HCT116 (cell line): ENCODE measurements around the gene PFKM. TPM values are rescaled to one million over a fixed set of nuclear protein-coding genes. Genes with fewer than 3 reads are reported as not detected.

Experiments used
- ATAC-seq: fragments of 200-7000 bp; cut with Tn5 transposase; 2 replicates; pipeline ENCODE4 v1.9.1; 2020; ENCODE audit warnings: mild to moderate bottlenecking, moderate library complexity
- BruUV-seq: library from RNA; stranded (reverse); fragments of 400-500 nt; replicated peaks from 2 replicates; lab custom pipeline; 2021; lab: Mats Ljungman, UMichigan
- CTCF ChIA-PET: fragments of 300-600 bp; sonication (Branson Sonifier 250); formaldehyde crosslinking; loops from one replicate; lab custom pipeline; 2021; ENCODE audit warnings: antibody characterized with exemption; lab: Charles Lee
- POLR2A ChIA-PET: fragments of 300-600, 350-600 bp; sonication (Branson Sonifier 250); formaldehyde crosslinking; loops from one replicate; lab custom pipeline; 2021; ENCODE audit warnings: antibody characterized with exemption; lab: Charles Lee
- RAD21 ChIA-PET, 2 experiments: fragments of 300-600 bp; sonication (Branson Sonifier 250); formaldehyde crosslinking; loops; one replicate each; lab custom pipeline; 2023; ENCODE audit warnings: low total read pairs in 2 of 2; ENCODE audit not compliant: uncharacterized antibody in 2 of 2, unreplicated experiment in 2 of 2, low non-redundant PET in 1 of 2; lab: Charles Lee
- DNase-seq: peaks from one replicate; pipeline ENCODE4 v3.0.0-alpha.2; 2010; ENCODE audit warnings: low read depth, low spot score
- H2AFZ ChIP-seq: fragments of 200-600 bp; shearing (Covaris generic), sonication (generic); 2 replicates; pipeline ENCODE4 v1.6.1; 2017; ENCODE audit warnings: low read depth, mixed run types, mixed read lengths, antibody characterized with exemption, low read length; ENCODE audit not compliant: poor library complexity, severe bottlenecking
- H3K27ac ChIP-seq: 2 replicates; pipeline ENCODE4 v1.5.1; 2012; ENCODE audit warnings: low read depth, low read length
- H3K27me3 ChIP-seq: fragments of 200-600 bp; sonication (generic); 2 replicates; pipeline ENCODE4 v1.6.1; 2016; ENCODE audit warnings: mixed run types, low read length, mixed read lengths; ENCODE audit not compliant: insufficient read depth
- H3K36me3 ChIP-seq, 2 experiments: fragments of 200-500 bp in 1 of 2; fragments of 200-600 bp in 1 of 2; sonication (Bioruptor generic) in 1 of 2; sonication (generic) in 1 of 2; 2 replicates each; pipeline versions ENCODE4 v1.5.1 to v1.6.1; 2014 to 2016; ENCODE audit warnings: low read length in 2 of 2, inconsistent platforms in 1 of 2, mixed read lengths in 1 of 2, mixed run types in 1 of 2; ENCODE audit not compliant: insufficient read depth in 2 of 2, control insufficient read depth in 1 of 2
- H3K4me1 ChIP-seq, 2 experiments: fragments of 200-600 bp in 1 of 2; sonication (generic) in 1 of 2; 2 replicates each; pipeline versions ENCODE4 v1.5.1 to v1.6.1; 2012 to 2017; ENCODE audit warnings: low read length in 2 of 2, inconsistent platforms in 1 of 2, mild to moderate bottlenecking in 1 of 2, mixed read lengths in 1 of 2, mixed run types in 1 of 2, moderate library complexity in 1 of 2; ENCODE audit not compliant: insufficient read depth in 2 of 2, control insufficient read depth in 1 of 2
- H3K4me2 ChIP-seq: fragments of 200-600 bp; sonication (generic); 2 replicates; pipeline ENCODE4 v1.6.1; 2017; ENCODE audit warnings: mixed run types, low read length, mixed read lengths
- H3K4me3 ChIP-seq, 2 experiments: fragments of 200-600 bp in 1 of 2; sonication (generic) in 1 of 2; replicated peaks in 1 of 2; 2 replicates each; pipeline ENCODE4 v1.5.1; 2011 to 2016; ENCODE audit warnings: low read length in 2 of 2, control low read depth in 1 of 2, low read depth in 1 of 2, mild to moderate bottlenecking in 1 of 2, mixed read lengths in 1 of 2, mixed run types in 1 of 2
- H3K79me2 ChIP-seq: fragments of 200-600 bp; sonication (generic); 2 replicates; pipeline ENCODE4 v1.6.1; 2017; ENCODE audit warnings: mild to moderate bottlenecking, mixed run types, low read length, moderate library complexity, mixed read lengths; ENCODE audit not compliant: insufficient read depth
- H3K9ac ChIP-seq: fragments of 200-600 bp; sonication (generic); 2 replicates; pipeline ENCODE4 v1.6.1; 2016; ENCODE audit warnings: low read length, mixed read lengths
- H3K9me2 ChIP-seq: fragments of 200-600 bp; sonication (generic), shearing (Covaris generic); 2 replicates; pipeline ENCODE4 v1.6.1; 2017; ENCODE audit warnings: mixed run types, mild to moderate bottlenecking, moderate library complexity; ENCODE audit not compliant: insufficient read depth
- H3K9me3 ChIP-seq, 2 experiments: fragments of 200-500 bp in 1 of 2; fragments of 200-600 bp in 1 of 2; sonication (Bioruptor generic) in 1 of 2; sonication (generic) in 1 of 2; 2 replicates each; pipeline ENCODE4 v1.6.1; 2014 to 2017; ENCODE audit warnings: low read length in 2 of 2, mixed read lengths in 2 of 2, inconsistent platforms in 1 of 2, low read depth in 1 of 2, mild to moderate bottlenecking in 1 of 2, mixed run types in 1 of 2, moderate library complexity in 1 of 2; ENCODE audit not compliant: control insufficient read depth in 1 of 2, insufficient read depth in 1 of 2
- H4K20me1 ChIP-seq: fragments of 200-600 bp; sonication (generic), shearing (Covaris generic); 2 replicates; pipeline ENCODE4 v1.6.1; 2017; ENCODE audit warnings: mixed run types, mild to moderate bottlenecking, moderate library complexity; ENCODE audit not compliant: insufficient read depth
- CEBPB ChIP-seq: IDR thresholded peaks from 2 replicates; pipeline ENCODE4 v1.6.1; 2012; ENCODE audit warnings: low read depth
- CTCF ChIP-seq, 3 experiments: fragments of 200-600 bp in 1 of 3; sonication (generic) in 1 of 3; IDR thresholded peaks in 2 of 3; conservative IDR thresholded peaks in 1 of 3; 2 replicates each; pipeline ENCODE4 v1.5.1; 2012 to 2017; ENCODE audit warnings: low read depth in 2 of 3, low read length in 2 of 3, antibody characterized with exemption in 1 of 3, borderline replicate concordance in 1 of 3, control low read depth in 1 of 3, mild to moderate bottlenecking in 1 of 3, mixed read lengths in 1 of 3, mixed run types in 1 of 3, moderate library complexity in 1 of 3; ENCODE audit not compliant: insufficient read depth in 1 of 3
- JUND ChIP-seq: IDR thresholded peaks from 2 replicates; pipeline ENCODE4 v1.6.1; 2012
- SRF ChIP-seq: IDR thresholded peaks from 2 replicates; pipeline ENCODE4 v1.6.1; 2012; ENCODE audit warnings: low read depth
- YY1 ChIP-seq: IDR thresholded peaks from 2 replicates; pipeline ENCODE4 v1.6.1; 2011; ENCODE audit warnings: low read length, low read depth, moderate library complexity, mild to moderate bottlenecking; ENCODE audit not compliant: insufficient replicate concordance; ENCODE audit errors: extremely low read depth
- ZNF274 ChIP-seq: fragments of 200-500 bp; sonication (Bioruptor generic); IDR thresholded peaks from 2 replicates; pipeline ENCODE4 v1.6.1; 2014; ENCODE audit warnings: mild to moderate bottlenecking, low read depth, low read length, inconsistent platforms
- intact Hi-C: fragments of 100-400 bp; cut with micrococcal nuclease; formaldehyde crosslinking; loops from 2 replicates; pipeline ENCODE4 v1.10.0; 2022
- total RNA-seq: library from RNA; stranded (reverse); gene quantifications from one replicate; pipeline ENCODE4 v1.2.1, GENCODE V29; 2021; ENCODE audit not compliant: unreplicated experiment

The PFKM gene
- total RNA-seq, 1 experiment from 2014 or later = 144 TPM

DNA sequence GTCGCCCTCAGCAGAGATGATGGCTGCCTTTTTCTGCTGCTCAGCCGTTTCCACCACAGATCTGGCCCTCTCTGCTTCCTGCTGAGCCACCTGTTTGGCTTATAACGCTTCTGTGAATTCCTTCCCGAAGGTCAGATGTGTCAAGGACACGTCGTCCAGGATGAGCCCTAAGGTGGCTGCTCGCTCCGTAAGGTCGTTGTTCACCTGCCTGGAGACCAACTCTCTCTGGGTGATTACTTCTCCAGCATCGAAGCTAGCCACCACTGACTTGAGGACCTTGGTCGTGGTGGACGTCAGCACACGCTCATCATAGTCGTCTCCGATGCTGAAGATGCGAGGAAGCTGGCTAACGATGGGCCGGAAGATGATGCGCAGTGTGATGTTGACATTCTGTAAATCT, 49.8 kb downstream of the PFKM start:
- Histone ChIP-seq H3K4me3 (no peak overlapping the region), H3K79me2 (no peaks in the 10 kb centered on the region), H3K27ac (no peak overlapping the region), H3K27me3 (no peaks in the 10 kb centered on the region), H3K9me3 (no peaks in the 10 kb centered on the region), H3K4me1 (no peaks in the 10 kb centered on the region)
- intact Hi-C loops = loop anchor here (5.0 to 10.0 kb wide), 3 partner anchors 207 to 454 kb away; partner anchors contain the start of gene TMEM106C
- BruUV-seq = no TSS peak
- no peak for TF ChIP-seq CEBPB
- TF ChIP-seq ZNF274 = no peak
- no peak for TF ChIP-seq SRF
- TF ChIP-seq JUND = no peak
- TF ChIP-seq YY1 = no peak
- TF ChIP-seq, all 23 proteins: peak for 0
- RAD21 ChIA-PET = no interaction called here
- no peak overlapping the region for H3K9ac ChIP-seq
- POLR2A ChIA-PET = no interaction called here
- CTCF ChIA-PET = no interaction called here
- ATAC-seq = no peak
- no peaks in the 10 kb centered on the region for H3K36me3 ChIP-seq
- H4K20me1 ChIP-seq = no peaks in the 10 kb centered on the region
- no peak overlapping the region for H3K4me2 ChIP-seq
- no peaks in the 10 kb centered on the region for H3K9me2 ChIP-seq
- no peak for DNase-seq
- no peak overlapping the region for H2AFZ ChIP-seq

- DNase-seq = no peak
- H3K4me1 ChIP-seq = peaks cover 7 to 8% of the 10 kb centered on the region in 2 experiments; a peak in 3 of 4 replicates
- H3K36me3 ChIP-seq = no peaks in the 10 kb centered on the region
- no peaks in the 10 kb centered on the region for H3K79me2 ChIP-seq
- no peak overlapping the region for H3K27ac ChIP-seq
- H3K27me3 ChIP-seq = peaks cover 22% of the 10 kb centered on the region; the same call in 1 of the 2 replicates
- no peak overlapping the region for H3K9ac ChIP-seq
- H3K4me2 ChIP-seq = no peak overlapping the region
- no peak overlapping the region for H2AFZ ChIP-seq
- ChIA-PET POLR2A (no interaction called here), CTCF (interaction anchor here (1.1 to 1.6 kb wide), 3 partner anchors 11 to 22 kb away, joined by 3 to 4 read pairs (median 4); partner anchors contain the start of gene ASB8), RAD21 (no interaction called here)
- no peak for TF ChIP-seq YY1
- no peak for TF ChIP-seq CTCF (IDR thresholded peaks at IDR 0.05 in 2 of 3, conservative IDR thresholded peaks at IDR 0.05 in 1 of 3; ENCODE audit: borderline replicate concordance in 1 of 3, insufficient read depth in 1 of 3, low read depth in 2 of 3, low read length in 2 of 3)
- ATAC-seq = no peak
- no peak overlapping the region for H3K4me3 ChIP-seq
- no peaks in the 10 kb centered on the region for H4K20me1 ChIP-seq
- no peaks in the 10 kb centered on the region for H3K9me3 ChIP-seq
- H3K9me2 ChIP-seq = no peaks in the 10 kb centered on the region
- no TSS peak for BruUV-seq
- intact Hi-C loops = no loop called here
These were observed 56.7 kb downstream of the PFKM start for GRCh38 chr12:48175613-48176416.
